GM18951 (cell line): ENCODE measurements around the gene MKI67.
A peak's percentile ranks its signal among the peaks of the same experiment; 100 is the strongest.

ENCODE experiments used
- POLR2A ChIP-seq: IDR thresholded peaks from 4 replicates; pipeline ENCODE4 v1.6.1; 2011; ENCODE audit warnings: mild to moderate bottlenecking; ENCODE audit not compliant: insufficient read length, insufficient read depth; ENCODE audit errors: extremely low read depth
- in situ Hi-C: fragments of 300-500 bp; cut with MboI; formaldehyde crosslinking; loops from one replicate; pipeline ENCODE4 v1.12.0; 2022; ENCODE audit warnings: low sequenced_read_pairs, mixed read lengths, inconsistent platforms; ENCODE audit not compliant: unreplicated experiment

The MKI67 gene

DNA sequence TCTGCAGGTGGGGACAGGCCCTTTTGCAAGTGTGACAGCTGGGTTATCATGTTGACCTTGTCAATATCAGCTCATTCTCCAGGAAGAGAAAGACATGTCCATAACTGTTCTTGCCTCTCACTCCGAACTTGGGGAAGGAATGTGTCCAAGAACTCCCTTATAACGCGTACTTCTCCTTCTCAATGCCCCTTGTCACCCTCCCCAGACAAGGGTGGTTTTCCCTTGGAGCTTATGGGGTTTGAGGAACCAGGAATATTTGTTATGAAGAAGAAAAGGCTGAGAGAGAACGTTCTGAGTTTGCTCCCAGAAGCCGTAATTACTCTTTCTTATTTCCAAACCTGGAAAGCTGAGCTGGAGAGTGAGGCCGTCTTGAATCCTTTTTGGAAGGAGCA, 77.4 kb downstream of the MKI67 start:
- in situ Hi-C loops, result no loop called here
- TF ChIP-seq POLR2A, result no peak

DNA sequence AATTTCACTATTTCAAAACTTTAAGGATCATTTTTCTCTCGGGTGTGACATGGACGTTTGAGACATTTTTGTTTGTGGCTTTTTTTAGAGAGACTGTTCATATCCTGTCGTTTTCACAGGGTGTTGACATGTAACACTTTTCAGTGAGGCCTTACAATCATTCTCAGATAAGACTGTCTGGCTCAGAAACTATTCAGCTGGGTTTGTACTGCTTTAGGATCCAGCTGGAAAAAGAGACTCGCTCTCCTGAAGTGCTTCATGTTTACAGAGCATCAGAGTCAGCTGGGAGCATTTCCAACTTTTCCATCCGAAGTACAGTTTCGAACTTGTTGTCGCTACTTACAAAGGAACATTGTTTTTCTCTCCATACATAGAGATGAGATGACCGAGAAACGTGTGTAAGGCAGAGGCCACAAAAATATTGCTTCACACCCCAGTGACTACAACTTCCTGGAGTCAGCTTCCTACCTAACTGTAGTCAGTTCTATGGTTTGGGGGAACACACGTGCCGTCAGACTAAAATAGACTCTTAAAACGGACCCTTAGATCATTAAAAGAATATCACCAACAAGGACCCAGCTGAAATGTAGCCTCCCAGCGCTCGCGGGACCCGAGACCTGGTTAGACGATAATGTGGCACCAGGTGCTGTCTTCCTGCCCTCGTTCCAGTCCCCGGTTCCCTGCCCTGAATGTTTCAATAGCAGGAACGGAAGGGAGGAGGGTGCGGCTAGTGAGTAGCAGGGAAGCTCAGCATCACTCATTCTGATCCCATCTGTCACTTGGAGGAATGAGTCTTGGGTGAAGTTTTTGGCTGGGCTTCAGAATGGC, 78.0 kb downstream of the MKI67 start:
- no peak for TF ChIP-seq POLR2A
- in situ Hi-C loops, result no loop called here

DNA sequence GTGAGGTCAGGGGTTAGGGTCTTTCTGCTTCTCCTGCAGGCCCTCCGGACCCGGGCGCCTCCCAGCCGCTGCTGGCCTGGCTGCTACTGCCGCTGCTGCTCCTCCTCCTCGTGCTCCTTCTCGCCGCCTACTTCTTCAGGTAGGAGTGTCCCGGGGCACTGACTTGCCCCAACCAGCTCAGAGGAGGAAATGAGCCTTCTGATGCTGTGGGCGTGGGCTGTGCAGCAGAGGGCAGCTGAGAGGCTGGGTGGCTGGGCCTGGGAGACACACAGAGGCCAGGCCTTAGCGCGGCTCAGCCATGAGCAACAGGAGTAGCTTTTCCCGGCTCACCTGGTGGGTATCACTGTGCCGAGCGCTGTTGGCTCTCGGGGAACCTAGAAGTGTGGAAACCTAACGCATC, 78.9 kb downstream of the MKI67 start:
- TF ChIP-seq POLR2A, result peak; percentile 77
- in situ Hi-C loops, result no loop called here

DNA sequence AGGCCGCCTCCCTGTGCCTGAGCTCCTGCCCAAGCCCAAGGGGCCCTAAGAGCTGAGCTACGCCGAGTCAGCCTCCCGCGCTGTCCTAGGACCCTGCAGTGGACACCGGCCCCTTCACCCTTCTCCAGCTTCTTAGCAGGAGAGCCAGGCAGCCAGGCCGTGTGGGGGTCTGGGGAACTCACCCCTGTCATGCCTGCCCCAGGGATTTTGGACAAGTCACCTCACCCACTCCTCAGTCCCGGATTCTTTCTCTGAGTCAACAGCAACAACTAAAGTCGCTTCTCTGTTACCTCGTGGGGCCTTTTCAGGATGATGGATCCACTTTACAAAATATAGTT, 79.3 kb downstream of the MKI67 start:
- in situ Hi-C loops, result no loop called here
- no peak for TF ChIP-seq POLR2A
